GM21737 (cell line): ENCODE measurements around the gene RNF38.
"Not testable (repeated sequence)": the region's sequence is repeated elsewhere in the genome, so short reads cannot be mapped to it uniquely, and the experiment has no call there.

Experiments
- ATAC-seq: cut with Tn5 transposase; IDR thresholded peaks from one replicate; pipeline ENCODE4 v1.9.1; 2021; ENCODE audit warnings: mild to moderate bottlenecking, moderate library complexity; ENCODE audit not compliant: unreplicated experiment

The RNF38 gene

GRCh38 chr9:36399980-36400331 is at the start of gene RNF38:
Gene RNF38, minus strand, starts transcription at chr9:36400269. Its CDS starts 161 bp downstream, at chr9:36400108.
- no peak for ATAC-seq

DNA sequence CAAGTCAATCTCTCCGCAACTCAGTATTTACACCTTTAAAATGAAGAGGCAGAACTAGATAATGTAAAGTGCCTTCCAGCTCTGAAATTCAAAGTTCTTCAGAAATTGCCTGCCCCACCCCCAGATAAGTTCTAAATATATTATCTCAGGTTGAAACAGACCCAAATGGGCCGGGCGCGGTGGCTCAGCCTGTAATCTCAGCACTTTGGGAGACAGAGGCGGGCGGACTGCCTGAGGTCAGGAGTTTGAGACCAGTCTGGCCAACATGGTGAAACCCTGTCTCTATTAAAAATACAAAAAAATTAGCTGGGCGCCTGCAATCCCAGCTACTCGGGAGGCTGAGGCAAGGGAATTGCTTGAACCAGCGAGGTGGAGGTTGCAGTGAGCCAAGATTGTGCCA is 48.5 kb upstream of the RNF38 start:
- not testable (repeated sequence) for ATAC-seq

DNA sequence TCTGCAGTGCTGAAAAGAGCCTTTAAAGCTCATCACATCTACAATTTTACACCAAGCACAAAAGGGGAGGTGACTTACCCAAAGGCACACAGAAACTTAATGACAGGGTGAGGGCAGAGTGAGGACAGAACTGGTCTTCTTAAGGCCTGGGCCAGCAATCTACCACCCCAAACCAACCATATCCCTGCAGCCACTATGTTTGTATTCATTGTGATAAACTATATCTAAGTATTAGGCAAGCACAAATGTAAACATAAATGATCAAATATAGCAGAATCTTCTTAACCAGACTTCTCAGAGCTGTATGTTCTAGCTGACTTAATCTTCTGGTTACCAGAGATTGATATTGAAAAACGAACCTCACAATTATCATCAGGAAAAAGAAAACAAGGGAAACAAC is 47.9 kb upstream of the RNF38 start:
- no peak for ATAC-seq

- not testable (repeated sequence) for ATAC-seq
Observed at GRCh38 chr9:36446678-36447077, 46.6 kb upstream of the RNF38 start.

DNA sequence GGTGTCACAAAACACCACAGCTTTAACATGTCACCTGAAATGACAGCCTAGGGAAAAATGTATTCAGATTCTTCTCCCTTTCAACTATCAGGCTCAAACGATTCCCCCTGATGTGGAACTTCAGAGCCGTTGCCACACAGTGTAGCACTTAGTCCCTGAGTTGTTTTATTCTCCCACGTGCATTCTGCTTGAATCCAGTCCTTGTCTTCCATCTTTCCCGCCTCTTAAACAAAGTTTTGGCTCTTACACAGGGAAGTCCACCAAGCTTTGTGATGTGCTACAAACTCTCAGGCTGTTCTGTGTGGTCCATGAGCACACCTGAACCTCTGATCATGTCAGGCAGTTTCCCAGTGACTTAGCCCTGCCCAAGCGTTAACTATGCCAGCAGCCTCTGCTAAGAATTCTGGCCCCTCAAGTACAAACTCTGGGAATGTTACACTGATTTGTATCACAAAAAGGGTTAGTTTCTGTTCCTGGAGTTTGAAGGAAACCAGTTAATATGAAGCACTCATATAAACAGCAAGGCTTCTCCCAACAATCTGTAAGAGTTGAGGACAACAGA is 45.8 kb upstream of the RNF38 start:
- no peak for ATAC-seq

DNA sequence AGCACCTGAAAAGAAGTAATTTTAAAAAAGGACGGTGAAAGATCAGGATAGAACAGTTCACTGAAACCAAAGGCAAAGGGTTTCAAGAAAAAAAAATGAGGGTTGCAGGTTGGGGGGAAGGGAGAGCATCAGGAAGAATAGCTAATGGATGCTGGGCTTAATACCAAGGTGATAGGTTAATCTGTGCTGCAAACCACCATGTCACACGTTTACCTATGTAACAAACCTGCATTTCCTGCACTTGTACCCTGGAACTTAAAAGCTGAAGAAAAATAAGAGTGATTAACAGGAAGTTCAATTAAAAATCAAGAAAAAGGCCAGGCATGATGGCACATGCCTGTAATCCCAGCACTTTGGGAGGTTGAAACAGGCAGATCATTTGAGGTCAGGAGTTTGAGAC is 44.1 kb upstream of the RNF38 start:
- no peak for ATAC-seq

GRCh38 chr9:36443581-36443980 is 43.5 kb upstream of the RNF38 start:
- no peak for ATAC-seq

DNA sequence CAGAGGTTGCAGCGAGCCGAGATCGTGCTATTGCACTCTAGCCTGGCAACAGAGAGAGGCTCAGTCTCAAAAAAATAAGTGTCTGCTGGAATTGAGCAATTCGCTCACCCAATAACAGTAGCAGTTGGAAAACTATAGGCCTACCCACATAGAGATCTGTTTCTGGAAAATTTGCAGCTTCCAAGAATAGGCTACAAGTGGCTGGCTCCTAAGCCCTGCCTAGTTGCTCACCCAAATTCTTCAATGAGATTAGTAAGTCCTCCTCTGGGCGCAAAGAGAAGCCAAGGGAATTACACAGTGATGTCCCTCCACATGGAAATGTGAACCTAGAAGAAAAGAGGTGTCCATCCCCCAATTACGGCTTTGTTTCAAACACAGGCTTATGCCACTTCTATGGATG is 42.6 kb upstream of the RNF38 start:
- ATAC-seq: no peak

- ATAC-seq: no peak
Observed at GRCh38 chr9:36441966-36442365, 41.9 kb upstream of the RNF38 start.

DNA sequence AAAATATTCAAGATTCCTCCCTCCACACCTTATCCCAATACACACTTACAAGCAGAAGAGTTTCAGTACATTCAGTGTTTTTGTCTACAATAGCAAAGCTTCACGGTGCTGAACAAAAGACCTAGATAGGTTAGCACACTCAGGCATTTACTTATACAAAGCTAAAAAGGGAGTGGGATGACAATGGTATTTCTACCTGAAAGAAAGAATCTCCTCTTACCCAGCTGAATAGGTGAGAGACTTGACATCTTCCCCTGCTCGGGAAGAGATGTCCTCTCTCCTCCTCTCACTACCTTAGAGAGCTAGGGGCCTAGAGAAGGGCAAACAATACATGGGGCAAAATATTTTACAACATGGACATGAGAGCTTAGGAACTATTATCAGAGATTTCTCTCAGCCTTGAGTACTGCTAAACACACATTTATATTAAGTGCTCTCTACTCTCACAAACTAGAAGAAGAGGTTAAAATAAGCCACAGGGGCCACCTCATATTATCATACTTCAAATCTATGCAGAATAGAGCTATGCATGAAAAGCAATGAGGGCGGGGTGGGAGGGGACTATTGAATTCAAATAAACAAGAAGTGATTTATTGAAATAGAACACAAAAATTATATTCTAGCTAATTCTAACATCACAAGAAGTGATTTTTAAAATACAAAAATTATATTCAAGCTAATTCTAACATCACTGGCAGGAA is 38.6 kb upstream of the RNF38 start:
- ATAC-seq: no peak

- ATAC-seq: no peak
Observed at GRCh38 chr9:36437790-36438189, 37.7 kb upstream of the RNF38 start.

GRCh38 chr9:36436909-36437308 is 36.8 kb upstream of the RNF38 start:
- ATAC-seq: no peak

DNA sequence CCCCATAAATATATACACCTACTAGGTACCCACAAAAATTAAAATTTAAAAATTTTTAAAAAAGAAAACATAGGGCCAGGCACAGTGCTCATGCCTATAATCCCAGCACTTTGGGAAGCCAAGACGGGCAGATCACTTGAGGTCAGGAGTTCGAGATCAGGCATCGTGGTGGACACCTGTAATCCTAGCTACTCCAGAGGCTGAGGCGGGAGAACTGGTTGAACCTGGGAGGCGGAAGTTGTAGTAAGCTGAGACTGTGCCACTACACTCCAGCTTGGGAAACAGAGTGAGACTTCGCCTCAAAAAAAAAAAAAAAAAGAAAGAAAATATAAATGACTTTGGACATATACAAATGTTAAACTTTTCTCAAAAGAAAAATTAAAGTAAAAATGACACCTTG is 33.3 kb upstream of the RNF38 start:
- no peak for ATAC-seq

- ATAC-seq: no peak
Observed at GRCh38 chr9:36431078-36431477, 31.0 kb upstream of the RNF38 start.

DNA sequence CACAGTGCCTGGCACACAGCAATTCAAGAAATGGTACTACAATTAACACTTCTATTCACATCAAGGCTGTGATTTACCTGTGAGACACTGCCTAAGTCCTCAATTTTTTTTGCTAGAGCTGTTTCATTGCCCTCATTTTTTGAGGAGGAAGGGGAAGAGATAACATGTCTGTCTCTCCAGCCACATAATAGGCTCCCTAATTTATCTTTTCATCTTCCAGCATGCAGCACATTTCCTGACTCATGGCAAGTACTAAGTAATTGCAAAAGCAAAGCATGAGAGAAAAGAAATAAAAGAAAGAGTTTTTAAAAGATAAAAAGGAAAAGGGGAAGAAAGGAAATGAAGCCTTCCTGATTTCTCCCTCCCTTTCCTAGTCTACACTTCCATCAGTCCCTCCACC is 26.9 kb upstream of the RNF38 start:
- ATAC-seq: no peak

GRCh38 chr9:36426348-36426747 is 26.3 kb upstream of the RNF38 start:
- ATAC-seq: no peak

DNA sequence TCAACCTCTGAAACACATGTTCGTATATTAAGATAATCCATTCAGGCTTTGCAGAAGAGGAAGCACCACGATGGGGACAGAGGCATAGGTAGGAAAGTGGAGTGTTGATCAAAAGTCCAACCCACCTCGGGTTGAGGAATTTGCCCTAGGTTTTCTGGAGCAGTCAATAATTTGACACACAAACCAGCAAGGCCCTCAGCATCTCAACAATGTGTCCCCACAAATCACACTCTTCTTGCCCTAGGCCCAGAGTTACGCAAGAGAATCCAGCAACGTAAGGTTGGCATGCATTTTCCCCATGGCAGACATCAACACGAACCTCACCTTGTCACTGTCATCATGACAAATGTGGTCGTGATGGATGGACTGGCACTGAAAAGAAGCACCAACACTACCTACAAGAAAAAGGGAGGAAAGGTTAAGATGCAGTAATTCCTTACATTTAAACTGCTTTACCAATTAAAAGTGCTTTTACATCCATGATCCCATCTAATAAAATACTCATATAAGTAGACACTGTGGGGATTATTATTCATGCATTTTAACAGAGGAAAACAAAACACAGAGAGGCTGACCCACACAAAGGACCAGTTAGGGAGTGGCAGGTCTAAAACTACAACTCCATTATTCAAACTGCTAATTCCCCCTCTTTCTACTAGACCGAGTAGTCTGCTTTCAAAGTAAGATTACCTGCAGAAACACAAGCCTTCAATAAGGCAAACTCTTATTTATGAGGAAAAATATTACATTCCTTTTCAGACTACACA is 24.4 kb upstream of the RNF38 start:
- no peak for ATAC-seq

GRCh38 chr9:36423206-36423605 is 23.1 kb upstream of the RNF38 start:
- no peak for ATAC-seq

DNA sequence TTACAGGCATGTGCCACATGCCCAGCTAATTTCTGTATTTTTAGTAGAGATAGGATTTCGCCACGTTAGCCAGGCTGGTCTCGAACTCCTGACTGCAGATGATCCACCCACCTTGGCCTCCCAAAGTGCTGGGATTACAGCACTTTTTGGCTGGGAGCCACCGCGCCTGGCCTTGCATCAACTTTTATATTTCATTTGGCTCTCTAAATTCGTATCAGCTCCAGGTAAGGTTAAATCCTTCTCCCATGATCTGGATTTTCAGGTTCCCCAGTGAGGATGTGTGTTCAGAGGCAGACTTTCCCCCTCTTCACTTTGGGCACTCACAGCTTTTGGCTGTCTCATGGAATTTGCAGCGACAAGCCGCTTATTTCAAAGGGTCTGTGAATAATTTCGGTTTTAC is 16.8 kb upstream of the RNF38 start:
- no peak for ATAC-seq

GRCh38 chr9:36415822-36416525 is 15.9 kb upstream of the RNF38 start:
- ATAC-seq: no peak

- not testable (repeated sequence) for ATAC-seq
Observed at GRCh38 chr9:36411410-36411809, 11.3 kb upstream of the RNF38 start.

GRCh38 chr9:36409076-36409475 is 9.0 kb upstream of the RNF38 start:
- ATAC-seq: not testable (repeated sequence)
